Smooth muscle cell (in vitro differentiated cells): ENCODE results near the gene CELF4. TPM values are rescaled to one million over a fixed set of nuclear protein-coding genes. Genes with fewer than 3 reads are reported as not detected.
A peak's percentile ranks its signal among the peaks of the same experiment; 100 is the strongest.

ENCODE experiments used
- DNase-seq: peaks from one replicate; lab custom pipeline; 2025; ENCODE audit not compliant: unreplicated experiment; lab: John Stamatoyannopoulos, UW
- H2AFZ ChIP-seq: fragments of 200-600 bp; sonication (generic); 2 replicates; pipeline ENCODE4 v1.6.0; 2016; ENCODE audit warnings: antibody characterized with exemption, low read depth, mild to moderate bottlenecking
- H3F3A ChIP-seq: fragments of 200-600 bp; sonication (generic); 2 replicates; pipeline ENCODE4 v1.6.0; 2017; ENCODE audit warnings: antibody characterized with exemption, low read depth
- H3K27ac ChIP-seq: fragments of 200-600 bp; sonication (generic); 2 replicates; pipeline ENCODE4 v1.5.1; 2016; ENCODE audit warnings: low read depth, mild to moderate bottlenecking
- H3K27me3 ChIP-seq: fragments of 200-600 bp; sonication (generic); 2 replicates; pipeline ENCODE4 v1.6.1; 2016; ENCODE audit warnings: low read depth, mild to moderate bottlenecking
- H3K36me3 ChIP-seq: fragments of 200-600 bp; sonication (generic); 2 replicates; pipeline ENCODE4 v1.5.1; 2016; ENCODE audit warnings: low read depth
- H3K4me1 ChIP-seq: fragments of 200-600 bp; sonication (generic); 2 replicates; pipeline ENCODE4 v1.5.1; 2016; ENCODE audit warnings: low read depth
- H3K4me2 ChIP-seq: fragments of 200-600 bp; sonication (generic); 2 replicates; pipeline ENCODE4 v1.6.0; 2016; ENCODE audit warnings: mild to moderate bottlenecking
- H3K4me3 ChIP-seq: fragments of 200-600 bp; sonication (generic); 2 replicates; pipeline ENCODE4 v1.5.1; 2016; ENCODE audit warnings: mild to moderate bottlenecking
- H3K79me2 ChIP-seq: fragments of 200-600 bp; sonication (generic); 2 replicates; pipeline ENCODE4 v1.6.0; 2016; ENCODE audit warnings: low read depth, mild to moderate bottlenecking
- H3K9ac ChIP-seq: fragments of 200-600 bp; sonication (generic); 2 replicates; pipeline ENCODE4 v1.6.0; 2016; ENCODE audit warnings: low read depth
- H3K9me3 ChIP-seq: fragments of 200-600 bp; sonication (generic); replicated peaks from 2 replicates; pipeline ENCODE4 v1.5.1; 2016; ENCODE audit warnings: low read depth
- H4K20me1 ChIP-seq: fragments of 200-600 bp; sonication (generic); 2 replicates; pipeline ENCODE4 v1.6.0; 2016; ENCODE audit warnings: low read depth
- CTCF ChIP-seq: fragments of 200-600 bp; sonication (generic); IDR thresholded peaks from 2 replicates; pipeline ENCODE4 v1.5.1; 2017; ENCODE audit warnings: borderline replicate concordance, mild to moderate bottlenecking, antibody characterized with exemption; ENCODE audit not compliant: insufficient read depth, poor library complexity, severe bottlenecking
- WGBS: methylation state at CpG from one replicate; pipeline ENCODE4 v1.1.7; 2016; ENCODE audit warnings: low lambda C conversion rate; 5-methylcytosine and 5-hydroxymethylcytosine counted together
- polyA plus RNA-seq: library from polyadenylated mRNA; unstranded; fragments of >200 nt; fragmentation: Nextera tagmentation; extraction: Ambion mirVana; gene quantifications from 2 replicates; pipeline ENCODE4 v1.2.1, GENCODE V29; 2016
- total RNA-seq: library from RNA; depleted of rRNA; stranded (reverse); fragments of >200 nt; gene quantifications from 2 replicates; pipeline ENCODE4 v1.2.3, GENCODE V29; 2014

CELF4 gene
- total and polyA plus RNA-seq, 2 experiments from 2014 or later: 0.40 TPM; not detected in 1

DNA sequence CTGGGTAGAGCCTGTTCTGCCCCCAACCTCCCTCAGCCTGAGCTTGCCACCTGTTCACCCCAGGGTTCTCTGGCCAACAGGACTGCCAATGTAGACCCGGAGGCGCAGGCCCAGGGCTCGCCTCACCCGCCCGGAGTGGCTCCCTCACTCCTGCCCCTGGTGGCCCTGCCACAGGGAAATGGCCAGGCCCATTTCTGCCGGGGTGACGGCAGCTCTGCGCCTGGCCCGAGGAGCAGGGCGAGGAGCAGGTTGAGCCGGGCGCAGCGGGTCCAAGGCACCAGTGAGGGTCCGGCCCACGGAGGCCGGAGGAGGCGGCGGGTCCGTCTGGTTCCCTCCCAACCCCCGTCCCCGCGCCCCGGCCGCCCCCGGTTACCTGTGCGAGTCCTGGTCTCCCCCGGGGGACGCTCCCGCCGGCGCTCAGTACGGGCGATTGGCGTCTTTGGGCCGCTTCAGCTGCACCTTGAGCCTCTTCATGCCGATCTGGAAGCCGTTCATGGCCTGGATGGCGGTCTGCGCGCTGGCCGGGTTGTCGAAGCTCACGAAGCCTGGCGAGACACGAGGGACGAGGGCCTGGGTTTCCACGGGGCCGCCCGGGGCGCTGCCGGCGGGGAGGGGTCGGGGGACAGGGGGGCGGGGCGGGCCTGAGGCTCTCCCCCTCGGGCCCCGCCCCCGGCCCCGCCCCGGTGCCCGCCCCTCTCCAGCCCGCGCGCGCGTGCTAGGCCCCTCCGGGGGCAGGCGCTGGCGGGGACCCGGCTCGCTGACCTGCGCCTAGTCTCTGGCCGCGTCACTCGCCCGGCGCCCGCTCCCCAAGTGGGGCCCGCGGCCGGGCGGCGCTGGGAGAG is 312.0 kb downstream of the CELF4 start:
- Histone ChIP-seq H3K4me1 (no peaks in the 10 kb centered on the region), H3K36me3 (no peaks in the 10 kb centered on the region), H3K4me3 (peak overlapping the region; percentile 54), H3K9ac (no peak overlapping the region), H3K27me3 (peaks cover 64% of the 10 kb centered on the region), H3K79me2 (no peaks in the 10 kb centered on the region), H3K9me3 (no peaks in the 10 kb centered on the region), H4K20me1 (no peaks in the 10 kb centered on the region), H3K4me2 (peak overlapping the region; percentile 91), H3F3A (peaks cover 4% of the 10 kb centered on the region), H2AFZ (no peak overlapping the region), H3K27ac (no peak overlapping the region)
- 5% methylated on average over 49 of the region's 83 CpGs for WGBS
- no peak for TF ChIP-seq CTCF
- no peak for DNase-seq

GRCh38 chr18:37252854-37253393 is 312.7 kb downstream of the CELF4 start:
- H3F3A ChIP-seq: peaks cover 4% of the 10 kb centered on the region
- DNase-seq: no peak
- peaks cover 57% of the 10 kb centered on the region for H3K27me3 ChIP-seq
- no peaks in the 10 kb centered on the region for H4K20me1 ChIP-seq
- H3K9me3 ChIP-seq: no peaks in the 10 kb centered on the region
- TF ChIP-seq CTCF: no peak
- H3K9ac ChIP-seq: no peak overlapping the region
- peak overlapping the region; percentile 91 for H3K4me2 ChIP-seq
- H3K27ac ChIP-seq: no peak overlapping the region
- H3K36me3 ChIP-seq: no peaks in the 10 kb centered on the region
- peak overlapping the region; percentile 54 for H3K4me3 ChIP-seq
- 73% methylated on average over 12 of the region's 12 CpGs for WGBS
- H2AFZ ChIP-seq: no peak overlapping the region
- no peaks in the 10 kb centered on the region for H3K4me1 ChIP-seq
- H3K79me2 ChIP-seq: no peaks in the 10 kb centered on the region

DNA sequence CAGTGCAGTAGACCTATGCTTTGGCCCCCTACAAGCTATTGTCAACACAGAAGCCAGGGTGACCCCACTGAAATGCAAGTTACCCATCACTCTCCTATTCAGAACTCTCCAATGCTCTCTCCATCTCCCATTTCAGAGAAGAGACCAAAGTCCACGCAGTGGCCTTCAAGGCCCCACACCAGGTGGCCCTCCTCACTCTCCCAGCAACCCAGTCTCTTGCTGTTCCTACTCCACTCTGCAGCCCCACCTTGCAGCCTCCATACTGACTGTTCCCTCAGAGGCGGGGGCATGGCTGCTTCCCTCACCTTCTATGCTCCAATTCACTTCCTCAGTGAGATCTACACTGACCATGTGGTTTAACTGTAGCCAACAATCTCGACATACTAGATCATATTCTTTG is 313.3 kb downstream of the CELF4 start:
- Histone ChIP-seq H3F3A (peaks cover 4% of the 10 kb centered on the region), H3K9me3 (no peaks in the 10 kb centered on the region), H3K27ac (no peak overlapping the region), H3K4me1 (no peaks in the 10 kb centered on the region), H3K27me3 (peaks cover 51% of the 10 kb centered on the region), H3K4me2 (no peak overlapping the region), H2AFZ (no peak overlapping the region), H3K79me2 (no peaks in the 10 kb centered on the region), H3K4me3 (no peak overlapping the region), H3K36me3 (no peaks in the 10 kb centered on the region), H4K20me1 (no peaks in the 10 kb centered on the region), H3K9ac (no peak overlapping the region)
- no peak for DNase-seq
- TF ChIP-seq CTCF: no peak
- 88% methylated on average over 3 of the region's 3 CpGs for WGBS
